ENCODE measurements around the gene LAMTOR3. TPM values are rescaled to one million over a fixed set of nuclear protein-coding genes. Genes with fewer than 3 reads are reported as not detected.

The LAMTOR3 gene
- total RNA-seq, 1 experiment from 2014 or later = 30.6 TPM

DNA sequence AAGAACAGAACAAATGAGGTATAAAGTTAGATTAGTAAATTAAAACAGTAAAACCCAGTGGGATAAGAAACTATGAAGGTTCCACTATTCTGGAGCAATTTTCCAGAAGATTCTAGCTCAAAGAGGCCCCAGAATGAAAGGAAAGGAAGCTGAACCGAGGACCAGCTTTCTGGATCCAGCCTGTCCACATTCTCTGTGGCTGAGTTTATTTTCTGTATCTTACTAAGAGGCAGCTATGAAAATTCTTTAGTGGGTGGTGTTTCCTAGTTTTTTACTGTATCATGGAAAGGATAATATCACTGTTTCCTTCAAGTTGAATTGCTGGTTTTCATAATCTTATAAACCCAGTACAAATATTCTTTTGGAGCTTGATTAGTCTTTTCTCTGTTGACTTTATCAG is 65.8 kb downstream of the LAMTOR3 start:
- no CpG with 5 or more reads among the region's 1 CpG for WGBS (ENCODE audit: extremely low coverage, insufficient read length, low lambda C conversion rate)
- Histone ChIP-seq H2BK15ac (ENCODE audit: low read depth, low read length) (no peak overlapping the region), H3K23ac (ENCODE audit: insufficient read length, low read depth, low read length) (no peak overlapping the region), H3K56ac (ENCODE audit: insufficient read length, low read depth, low read length) (no peak overlapping the region), H3K23me2 (ENCODE audit: insufficient read length, low read depth, low read length, poor library complexity, severe bottlenecking) (no peaks in the 10 kb centered on the region), H3K9ac (ENCODE audit: extremely low read depth, insufficient read length, low read length) (no peak overlapping the region), H3T11ph (ENCODE audit: low read length) (no peak overlapping the region), H3K4ac (ENCODE audit: low read depth, low read length) (no peak overlapping the region), H3K27ac (ENCODE audit: insufficient read length, low read depth, low read length) (no peak overlapping the region), H3K4me2 (ENCODE audit: insufficient read depth, insufficient read length, low read length) (no peak overlapping the region), H3K18ac (ENCODE audit: insufficient read length, low read depth, low read length) (no peak overlapping the region), H3K79me2 (ENCODE audit: insufficient read depth, low read length) (no peaks in the 10 kb centered on the region), H2AK5ac (ENCODE audit: insufficient read length, low read length) (no peak overlapping the region), H3K14ac (ENCODE audit: insufficient read depth, low read length) (no peak overlapping the region), H3K4me1 (ENCODE audit: insufficient read depth, low read length) (no peaks in the 10 kb centered on the region), H2BK12ac (ENCODE audit: insufficient read length, low read depth, low read length) (no peak overlapping the region), H4K8ac (replicated peaks; ENCODE audit: insufficient read length, low read depth, low read length) (no peak overlapping the region), H2BK120ac (ENCODE audit: low read depth, low read length, poor library complexity, severe bottlenecking) (no peak overlapping the region), H4K91ac (ENCODE audit: insufficient read length, low read depth, low read length) (no peak overlapping the region), H4K5ac (ENCODE audit: insufficient read length, low read depth, low read length) (no peak overlapping the region), H3K27me3 (ENCODE audit: insufficient read depth, low read length) (no peaks in the 10 kb centered on the region), H2BK20ac (ENCODE audit: low read depth, low read length, poor library complexity, severe bottlenecking) (no peak overlapping the region), H3K79me1 (ENCODE audit: insufficient read depth, low read depth, low read length, poor library complexity, severe bottlenecking) (no peaks in the 10 kb centered on the region), H3K9me3 (ENCODE audit: control insufficient read depth, low read depth, low read length) (no peaks in the 10 kb centered on the region), H2BK5ac (ENCODE audit: insufficient read length, low read length) (no peak overlapping the region), H4K20me1 (ENCODE audit: control insufficient read depth, insufficient read depth, insufficient read length) (no peaks in the 10 kb centered on the region), H2AFZ (ENCODE audit: low read length) (no peak overlapping the region)
- Mint-ChIP-seq H3K4me1 (0 out of 4 replicates have a peak, but pooled peaks cover 0 to 2% of the 10 kb centered on the region in 2 experiments), H3K9me3 (no peaks in the 10 kb centered on the region), H3K4me3 (no peak overlapping the region), H3K27ac (no peak overlapping the region), H3K36me3 (ENCODE audit: insufficient read depth in 1 of 3, low read depth in 3 of 3) (no peaks in the 10 kb centered on the region), H3K27me3 (ENCODE audit: low read depth) (no peaks in the 10 kb centered on the region)
- DNase-seq = no peak
- TF ChIP-seq CTCF (conservative IDR thresholded peaks at IDR 0.05) = no peak

Other genes with a start within 250 kb of the LAMTOR3 start
- gene C4orf54, start 236.6 kb downstream of the LAMTOR3 start, total RNA-seq (2021) = not detected in 2 replicates
- not detected in 2 replicates for gene DAPP1, start 77.6 kb downstream of the LAMTOR3 start, total RNA-seq (2021)
- 40.2 and 41.0 TPM in 2 replicates for gene DNAJB14, start 52.2 kb upstream of the LAMTOR3 start, total RNA-seq (2021)
- 811 and 815 TPM in 2 replicates for gene H2AZ1, start 55.8 kb upstream of the LAMTOR3 start, total RNA-seq (2021)

Data from H9 (cell line).